H1 (cell line): ENCODE data around the gene UBN1. TPM values are rescaled to one million over a fixed set of nuclear protein-coding genes. Genes with fewer than 3 reads are reported as not detected.

ENCODE experiments used
- CTCF ChIA-PET: fragments of 300-600 bp; sonication (Branson Sonifier 250); formaldehyde crosslinking; loops from one replicate; lab custom pipeline; 2021; ENCODE audit not compliant: partially characterized antibody; lab: Charles Lee
- POLR2A ChIA-PET: fragments of 300-600 bp; sonication (Branson Sonifier 250); formaldehyde crosslinking; loops from one replicate; lab custom pipeline; 2021; ENCODE audit warnings: inconsistent platforms; ENCODE audit not compliant: partially characterized antibody; lab: Charles Lee
- DNase-seq, 2 experiments: peaks; one replicate each; pipeline versions ENCODE4 v3.0.0 to v3.0.0-alpha.2; 2010 to 2022; ENCODE audit warnings: low spot score in 2 of 2, low read depth in 1 of 2, mixed read lengths in 1 of 2
- FAIRE-seq: peaks from 2 replicates; lab custom pipeline; 2011; peaks lifted over from hg19 to GRCh38; lab: Jason Lieb, UNC
- H2AFZ ChIP-seq: 2 replicates; pipeline ENCODE4 v1.8.1; 2012; ENCODE audit warnings: low read length, inconsistent platforms
- H2AK5ac ChIP-seq: 2 replicates; pipeline ENCODE4 v1.6.1; 2013; ENCODE audit warnings: low read depth, low read length
- H2BK120ac ChIP-seq: replicated peaks from 2 replicates; pipeline ENCODE3; 2013; ENCODE audit warnings: low read depth, low read length, inconsistent platforms
- H2BK12ac ChIP-seq: 2 replicates; pipeline ENCODE4 v1.6.1; 2013; ENCODE audit warnings: low read depth, low read length
- H2BK15ac ChIP-seq: 2 replicates; pipeline ENCODE4 v1.6.1; 2013; ENCODE audit warnings: low read length
- H2BK20ac ChIP-seq: 2 replicates; pipeline ENCODE4 v1.6.1; 2013; ENCODE audit warnings: low read length
- H2BK5ac ChIP-seq: 2 replicates; pipeline ENCODE4 v1.6.1; 2013; ENCODE audit warnings: low read depth, low read length
- H3K14ac ChIP-seq: 2 replicates; pipeline ENCODE4 v1.6.1; 2013; ENCODE audit warnings: inconsistent platforms; ENCODE audit not compliant: insufficient read length
- H3K18ac ChIP-seq: 2 replicates; pipeline ENCODE4 v1.6.1; 2013; ENCODE audit warnings: low read length; ENCODE audit errors: extremely low read depth
- H3K23ac ChIP-seq: 2 replicates; pipeline ENCODE4 v1.6.1; 2013; ENCODE audit warnings: inconsistent platforms; ENCODE audit not compliant: insufficient read length
- H3K23me2 ChIP-seq: 2 replicates; pipeline ENCODE4 v1.6.1; 2013; ENCODE audit warnings: low read depth, low read length
- H3K27ac ChIP-seq: 2 replicates; pipeline ENCODE4 v1.6.1; 2011; ENCODE audit warnings: low read depth, low read length, inconsistent platforms
- H3K27me3 ChIP-seq, 4 experiments: replicated peaks in 1 of 4; 1 replicate in 1 of 4; 2 replicates in 3 of 4; pipeline versions ENCODE4 v1.6.1 to v1.8.1; 2011 to 2013; ENCODE audit warnings: low read length in 3 of 4, mild to moderate bottlenecking in 3 of 4, inconsistent platforms in 2 of 4, mixed read lengths in 2 of 4, moderate library complexity in 1 of 4; ENCODE audit not compliant: control insufficient read depth in 3 of 4, insufficient read depth in 3 of 4; ENCODE audit errors: extremely low read depth in 1 of 4
- H3K36me3 ChIP-seq, 4 experiments: 2 replicates each; pipeline versions ENCODE4 v1.6.1 to v1.8.1; 2011 to 2013; ENCODE audit warnings: mild to moderate bottlenecking in 4 of 4, low read length in 3 of 4, moderate library complexity in 2 of 4, control low read depth in 1 of 4, inconsistent platforms in 1 of 4; ENCODE audit not compliant: insufficient read depth in 4 of 4, control insufficient read depth in 2 of 4
- H3K4ac ChIP-seq: replicated peaks from 2 replicates; pipeline ENCODE3; 2013; ENCODE audit warnings: low read length, low read depth, mixed read lengths, inconsistent platforms; ENCODE audit not compliant: insufficient read length
- H3K4me1 ChIP-seq, 4 experiments: replicated peaks in 1 of 4; 1 replicate in 1 of 4; 2 replicates in 3 of 4; pipeline versions ENCODE4 v1.6.1 to v1.8.1; 2011 to 2013; ENCODE audit warnings: low read length in 3 of 4, inconsistent platforms in 2 of 4, mixed read lengths in 1 of 4; ENCODE audit not compliant: insufficient read depth in 4 of 4, control insufficient read depth in 3 of 4
- H3K4me2 ChIP-seq, 2 experiments: 2 replicates each; pipeline versions ENCODE4 v1.6.1 to v1.8.1; 2011 to 2013; ENCODE audit warnings: low read depth in 2 of 2, low read length in 2 of 2, control low read depth in 1 of 2, inconsistent platforms in 1 of 2, mild to moderate bottlenecking in 1 of 2; ENCODE audit not compliant: insufficient read depth in 1 of 2
- H3K4me3 ChIP-seq, 4 experiments: fragments of 200-600, 300-600 bp in 1 of 4; sonication (generic), shearing (Covaris generic), sonication (Bioruptor Twin) in 1 of 4; 2 replicates each; pipeline versions ENCODE4 v1.5.1 to v1.8.1; 2011 to 2016; ENCODE audit warnings: low read length in 4 of 4, low read depth in 3 of 4, control low read depth in 2 of 4, inconsistent platforms in 2 of 4, mild to moderate bottlenecking in 2 of 4, mixed read lengths in 1 of 4, moderate library complexity in 1 of 4; ENCODE audit not compliant: insufficient read depth in 2 of 4; ENCODE audit errors: extremely low read depth in 1 of 4
- H3K56ac ChIP-seq: replicated peaks from 2 replicates; pipeline ENCODE3; 2013; ENCODE audit warnings: low read depth, mild to moderate bottlenecking, mixed read lengths, low read length, inconsistent platforms; ENCODE audit not compliant: insufficient read length
- H3K79me1 ChIP-seq: 2 replicates; pipeline ENCODE4 v1.6.1; 2013; ENCODE audit warnings: low read depth, low read length, control low read depth
- H3K79me2 ChIP-seq, 2 experiments: 2 replicates each; pipeline versions ENCODE4 v1.6.1 to v1.8.1; 2012 to 2013; ENCODE audit warnings: low read length in 2 of 2, mild to moderate bottlenecking in 2 of 2, inconsistent platforms in 1 of 2; ENCODE audit not compliant: insufficient read depth in 2 of 2, control insufficient read depth in 1 of 2
- H3K9ac ChIP-seq, 4 experiments: replicated peaks in 1 of 4; 1 replicate in 1 of 4; 2 replicates in 3 of 4; pipeline versions ENCODE4 v1.6.1 to v1.8.1; 2011 to 2013; ENCODE audit warnings: low read depth in 3 of 4, low read length in 3 of 4, control low read depth in 2 of 4, mild to moderate bottlenecking in 2 of 4, moderate library complexity in 2 of 4, inconsistent platforms in 1 of 4; ENCODE audit errors: extremely low read depth in 1 of 4
- H3K9me3 ChIP-seq, 2 experiments: 2 replicates each; pipeline versions ENCODE4 v1.6.1 to v1.8.1; 2012 to 2013; ENCODE audit warnings: mild to moderate bottlenecking in 2 of 2, moderate library complexity in 2 of 2, control low read depth in 1 of 2, inconsistent platforms in 1 of 2, low read depth in 1 of 2, low read length in 1 of 2, mixed read lengths in 1 of 2; ENCODE audit not compliant: insufficient read depth in 2 of 2
- H4K20me1 ChIP-seq, 2 experiments: replicated peaks in 1 of 2; 2 replicates each; pipeline versions ENCODE3 to v1.8.1; 2011 to 2013; ENCODE audit warnings: inconsistent platforms in 2 of 2, low read length in 2 of 2, mild to moderate bottlenecking in 1 of 2; ENCODE audit not compliant: insufficient read depth in 2 of 2, control insufficient read depth in 1 of 2
- H4K5ac ChIP-seq: 2 replicates; pipeline ENCODE4 v1.6.1; 2013; ENCODE audit warnings: low read length, low read depth, mixed read lengths, inconsistent platforms; ENCODE audit not compliant: insufficient read length
- H4K8ac ChIP-seq: 2 replicates; pipeline ENCODE4 v1.8.0; 2013; ENCODE audit warnings: mild to moderate bottlenecking, moderate library complexity, low read length, inconsistent platforms; ENCODE audit not compliant: insufficient read depth; ENCODE audit errors: extremely low read depth
- H4K91ac ChIP-seq: replicated peaks from 2 replicates; pipeline ENCODE3; 2013; ENCODE audit warnings: low read length, mixed read lengths, inconsistent platforms; ENCODE audit not compliant: insufficient read length
- ASH2L ChIP-seq: fragments of 200-600, 300-600 bp; sonication (generic); IDR thresholded peaks from one replicate; pipeline ENCODE4 v1.7.1; 2017; ENCODE audit warnings: low read length
- CREB1 ChIP-seq: IDR thresholded peaks from 2 replicates; pipeline ENCODE4 v1.6.1; 2012; ENCODE audit warnings: inconsistent platforms
- EZH2 ChIP-seq: fragments of 200-600 bp; sonication (generic); IDR thresholded peaks from 2 replicates; pipeline ENCODE4 v1.7.1; 2012; ENCODE audit warnings: low read depth, mild to moderate bottlenecking, moderate library complexity, low read length, inconsistent platforms; ENCODE audit not compliant: severe bottlenecking
- KDM1A ChIP-seq: fragments of 200-600, 300-600 bp; sonication (generic); IDR thresholded peaks from 2 replicates; pipeline ENCODE4 v1.7.1; 2016; ENCODE audit warnings: mild to moderate bottlenecking, low read length, borderline replicate concordance
- MAFK ChIP-seq: IDR thresholded peaks from 2 replicates; pipeline ENCODE4 v1.6.1; 2012; ENCODE audit warnings: low read depth, mild to moderate bottlenecking, improper control_type of control experiment, low read length
- NANOG ChIP-seq: IDR thresholded peaks from 2 replicates; pipeline ENCODE4 v1.6.1; 2011; ENCODE audit warnings: low read length, low read depth, mild to moderate bottlenecking, inconsistent platforms; ENCODE audit not compliant: insufficient read depth, poor library complexity, severe bottlenecking
- POLR2AphosphoS5 ChIP-seq: IDR thresholded peaks from 2 replicates; pipeline ENCODE4 v1.6.1; 2011; ENCODE audit warnings: low read depth, low read length
- RFX5 ChIP-seq: IDR thresholded peaks from 2 replicates; pipeline ENCODE4 v1.6.1; 2011; ENCODE audit warnings: low read depth, low read length, improper control_type of control experiment, borderline replicate concordance
- RNF2 ChIP-seq: fragments of 200-900, 300-1000 bp; sonication (generic); IDR thresholded peaks from 2 replicates; pipeline ENCODE4 v1.7.1; 2016; ENCODE audit warnings: borderline replicate concordance, low read depth, mild to moderate bottlenecking, antibody characterized with exemption, low read length; ENCODE audit not compliant: poor library complexity, severe bottlenecking; ENCODE audit errors: missing control alignments
- SAP30 ChIP-seq: fragments of 300-600 bp; sonication (generic); IDR thresholded peaks from 2 replicates; pipeline ENCODE4 v1.7.1; 2012; ENCODE audit warnings: low read length, moderate library complexity, mild to moderate bottlenecking, inconsistent platforms; ENCODE audit not compliant: insufficient read depth, insufficient replicate concordance
- SIN3A ChIP-seq, 2 experiments: IDR thresholded peaks in 1 of 2; conservative IDR thresholded peaks in 1 of 2; 2 replicates each; pipeline ENCODE4 v1.6.1; 2011 to 2012; ENCODE audit warnings: low read length in 2 of 2, improper control_type of control experiment in 1 of 2, low read depth in 1 of 2, mild to moderate bottlenecking in 1 of 2
- SP4 ChIP-seq: IDR thresholded peaks from 2 replicates; pipeline ENCODE4 v1.6.1; 2012; ENCODE audit warnings: low read length, inconsistent platforms
- SUZ12 ChIP-seq: fragments of 200-600 bp; sonication (generic); IDR thresholded peaks from 2 replicates; pipeline ENCODE4 v1.6.1; 2012; ENCODE audit warnings: mild to moderate bottlenecking, inconsistent platforms, low read length, moderate library complexity, mixed read lengths
- TCF12 ChIP-seq: IDR thresholded peaks from 2 replicates; pipeline ENCODE4 v1.6.1; 2011; ENCODE audit warnings: low read depth, mild to moderate bottlenecking, low read length
- WGBS, 2 experiments: shearing (Covaris generic) in 1 of 2; methylation state at CpG; one replicate each; pipeline versions ENCODE4 v1.1.6 to v1.1.7; 2013 to 2015; ENCODE audit warnings: low lambda C conversion rate in 2 of 2, mixed read lengths in 2 of 2, inconsistent platforms in 1 of 2, low coverage in 1 of 2, missing lambda C conversion rate in 1 of 2; ENCODE audit not compliant: insufficient replicate concordance in 2 of 2, insufficient coverage in 1 of 2, insufficient read length in 1 of 2; ENCODE audit errors: extremely low coverage in 1 of 2, missing lambda C conversion rate in 1 of 2; 5-methylcytosine and 5-hydroxymethylcytosine counted together
- polyA plus RNA-seq, 7 experiments: library from polyadenylated mRNA; depleted of rRNA in 3 of 7; stranded (reverse) in 5 of 7; unstranded in 2 of 7; fragments of >200 nt in 5 of 7; fragments of 200-250 nt in 2 of 7; gene quantifications; 1 replicate in 5 of 7; 2 replicates in 1 of 7; 4 replicates in 1 of 7; pipeline versions ENCODE4 v1.2.1 to v1.2.3, GENCODE V29; 2011 to 2013; ENCODE audit warnings: missing spikeins in 2 of 7, mixed read lengths in 2 of 7
- total RNA-seq: library from RNA; stranded (reverse); fragmentation: NEBNext Ultra II Directional; extraction: Animal tissue kit (Norgen Biotek cat#: 25700); gene quantifications from 2 replicates; pipeline ENCODE4 v1.2.1, GENCODE V29; 2021

Gene UBN1
- total and polyA plus RNA-seq, 2 of the 8 experiments (the other 6 are each of a cell fraction or from before 2014, with no cell fraction given), result 16.2 to 37.0 TPM

GRCh38 chr16:4900750-4901149 lies 53.5 kb downstream of the UBN1 start:
- no peak overlapping the region for H3K9ac ChIP-seq
- no peak overlapping the region for H4K8ac ChIP-seq
- H2BK12ac ChIP-seq, result no peak overlapping the region
- no peaks in the 10 kb centered on the region for H3K79me2 ChIP-seq
- H4K5ac ChIP-seq, result no peak overlapping the region
- H3K23ac ChIP-seq, result no peak overlapping the region
- peaks cover 0 to 6% of the 10 kb centered on the region in 2 experiments; a peak in 1 of 4 replicates for H3K9me3 ChIP-seq
- H3K4me2 ChIP-seq, result no peak overlapping the region
- H3K36me3 ChIP-seq, result peaks cover 0 to 15% (median 9%) of the 10 kb centered on the region in 4 experiments; a peak in 6 of 8 replicates
- H2BK120ac ChIP-seq, result no peak overlapping the region
- H4K20me1 ChIP-seq, result peaks cover 0 to 2% of the 10 kb centered on the region in 2 experiments
- no peak overlapping the region for H3K4ac ChIP-seq
- 86% methylated on average over 11 of the region's 11 CpGs; no CpG with 5 or more reads in 1 of the 2 experiments for WGBS, 2 experiments
- no peak overlapping the region for H3K27ac ChIP-seq
- DNase-seq (no peak), FAIRE-seq (no peak)
- POLR2A ChIA-PET, result interaction anchor here (1.1 to 2.7 kb wide), 4 partner anchors 9 to 47 kb away, joined by 3 to 10 read pairs (median 3); no protein-coding TSS in a partner anchor
- no peak overlapping the region for H3K56ac ChIP-seq
- H2AK5ac ChIP-seq, result no peak overlapping the region
- no peak overlapping the region for H4K91ac ChIP-seq
- H3K4me1 ChIP-seq, result no peaks in the 10 kb centered on the region
- no peak overlapping the region for H2BK20ac ChIP-seq
- no peak overlapping the region for H2BK15ac ChIP-seq
- H2BK5ac ChIP-seq, result no peak overlapping the region
- H3K18ac ChIP-seq, result no peak overlapping the region
- no peak overlapping the region for H2AFZ ChIP-seq
- H3K27me3 ChIP-seq, result no peaks in the 10 kb centered on the region
- CTCF ChIA-PET, result interaction anchor here (0.7 to 1.4 kb wide), 2 partner anchors 8 to 53 kb away, joined by 3 to 7 read pairs; no protein-coding TSS in a partner anchor
- H3K79me1 ChIP-seq, result no peaks in the 10 kb centered on the region
- no peaks in the 10 kb centered on the region for H3K23me2 ChIP-seq
- H3K4me3 ChIP-seq, result no peak overlapping the region
- H3K14ac ChIP-seq, result no peak overlapping the region
- TF ChIP-seq CREB1, result no peak
- no peak for TF ChIP-seq POLR2AphosphoS5
- TF ChIP-seq EZH2, result no peak
- TF ChIP-seq NANOG, result no peak
- TF ChIP-seq SIN3A (conservative IDR thresholded peaks at IDR 0.05 in 1 of 2, IDR thresholded peaks at IDR 0.05 in 1 of 2; ENCODE audit: low read depth in 1 of 2, low read length in 2 of 2), result no peak
- TF ChIP-seq SUZ12, result no peak
- TF ChIP-seq MAFK, result no peak
- no peak for TF ChIP-seq SP4
- no peak for TF ChIP-seq KDM1A
- no peak for TF ChIP-seq TCF12
- TF ChIP-seq RNF2, result no peak
- TF ChIP-seq ASH2L, result no peak
- TF ChIP-seq RFX5, result no peak
- no peak for TF ChIP-seq SAP30
